ENCODE results near the gene POU2F2. TPM values are rescaled to one million over a fixed set of nuclear protein-coding genes. Genes with fewer than 3 reads are reported as not detected.

POU2F2 gene
- polyA plus RNA-seq, 2 of the 4 experiments (the other 2 are of a cell fraction) = 0.16 to 0.28 TPM

- Histone ChIP-seq H3K4me1 (no peaks in the 10 kb centered on the region), H3K9me3 (no peaks in the 10 kb centered on the region), H3K4me3 (no peak overlapping the region), H3K27ac (no peak overlapping the region), H3K4me2 (no peak overlapping the region)
- ChIA-PET POLR2A (no interaction called here), CTCF (interaction anchor here (0.9 to 23.2 kb wide), 5 partner anchors 10 to 36 kb away, joined by 3 to 678 read pairs (median 42); partner anchors contain the start of gene POU2F2)
- FAIRE-seq = no peak
- ATAC-seq = peak; percentile 10 to 45; a peak in 3 of 6 replicates
- no peak for DNase-seq (ENCODE audit: low read depth in 1 of 2, low spot score in 1 of 2)
- TF ChIP-seq MAX (IDR thresholded peaks at IDR 0.05) = no peak
- TF ChIP-seq CHD4 (IDR thresholded peaks at IDR 0.05; ENCODE audit: borderline replicate concordance) = no peak
- no peak for TF ChIP-seq RNF2 (IDR thresholded peaks at IDR 0.05; ENCODE audit: borderline replicate concordance, low read depth)
- TF ChIP-seq GATA3 (IDR thresholded peaks at IDR 0.05; ENCODE audit: borderline replicate concordance) = no peak
- TF ChIP-seq MYC (IDR thresholded peaks at IDR 0.05; ENCODE audit: borderline replicate concordance, low read length) = no peak
- TF ChIP-seq EP300 (IDR thresholded peaks at IDR 0.05) = no peak
- no peak for TF ChIP-seq JUN (IDR thresholded peaks at IDR 0.05)
- no peak for TF ChIP-seq ESRRA (IDR thresholded peaks at IDR 0.05; ENCODE audit: borderline replicate concordance, low read length)
- TF ChIP-seq HOXA7 (CRISPR knock-in tag; IDR thresholded peaks at IDR 0.05) = no peak
- TF ChIP-seq HES2 (IDR thresholded peaks at IDR 0.05) = no peak
- TF ChIP-seq RCOR1 (IDR thresholded peaks at IDR 0.05; ENCODE audit: low read depth, low read length) = no peak
- no peak for TF ChIP-seq CBX8 (IDR thresholded peaks at IDR 0.05)
- TF ChIP-seq HEYL (CRISPR knock-in tag; IDR thresholded peaks at IDR 0.05) = no peak
- TF ChIP-seq RFX5 (IDR thresholded peaks at IDR 0.05) = no peak
- no peak for TF ChIP-seq ZSCAN20 (CRISPR knock-in tag; IDR thresholded peaks at IDR 0.05)
- TF ChIP-seq SMC3 (IDR thresholded peaks at IDR 0.05) = no peak
- no peak for TF ChIP-seq MAFK (IDR thresholded peaks at IDR 0.05; ENCODE audit: partially characterized antibody)
- WGBS (ENCODE audit: missing lambda C conversion rate) = 18% methylated on average over 5 of the region's 5 CpGs
Observed at GRCh38 chr19:42149447-42150202, 17.4 kb upstream of the POU2F2 start.

- no peaks in the 10 kb centered on the region for H3K9me3 ChIP-seq
- CTCF ChIA-PET = interaction anchor here (0.9 to 23.2 kb wide), 8 partner anchors 11 to 225 kb away, joined by 3 to 678 read pairs (median 4); partner anchors contain the start of gene POU2F2
Observed at GRCh38 chr19:42148266-42148665, 16.0 kb upstream of the POU2F2 start.

GRCh38 chr19:42143341-42144234, 11.3 kb upstream of the POU2F2 start:
- WGBS (ENCODE audit: missing lambda C conversion rate) = 53% methylated on average over 14 of the region's 14 CpGs
- peak; percentile 73 for FAIRE-seq
- CTCF ChIA-PET = interaction anchor here (0.8 to 23.2 kb wide), 9 partner anchors 9 to 110 kb away, joined by 3 to 678 read pairs (median 5); partner anchors contain the start of gene POU2F2
- DNase-seq (ENCODE audit: low read depth in 1 of 2, low spot score in 1 of 2) = peak in 1 of 2 experiments; percentile 48
- H3K4me3 ChIP-seq = no peak overlapping the region
- H3K4me1 ChIP-seq = no peaks in the 10 kb centered on the region
- no peak overlapping the region for H3K4me2 ChIP-seq
- peak; percentile 46 to 64; a peak in 4 of 6 replicates for ATAC-seq
- H3K27ac ChIP-seq = no peak overlapping the region
- H3K9me3 ChIP-seq = no peaks in the 10 kb centered on the region
- POLR2A ChIA-PET = no interaction called here
- no peak for TF ChIP-seq E2F6 (IDR thresholded peaks at IDR 0.05; ENCODE audit: borderline replicate concordance, low read depth)
- TF ChIP-seq ATOH8 (CRISPR knock-in tag; IDR thresholded peaks at IDR 0.05; ENCODE audit: low read depth) = 0 out of 2 replicates have a peak, but pooled peaks have one; percentile 11
- no peak for TF ChIP-seq ZC3H11A (IDR thresholded peaks at IDR 0.05)
- no peak for TF ChIP-seq RNF2 (IDR thresholded peaks at IDR 0.05; ENCODE audit: borderline replicate concordance, low read depth)
- TF ChIP-seq FOSB (CRISPR knock-in tag; IDR thresholded peaks at IDR 0.05) = no peak
- no peak for TF ChIP-seq CHD2 (IDR thresholded peaks at IDR 0.05; ENCODE audit: low read length, partially characterized antibody)
- TF ChIP-seq FOXS1 (CRISPR knock-in tag; IDR thresholded peaks at IDR 0.05) = no peak
- TF ChIP-seq MYC (IDR thresholded peaks at IDR 0.05; ENCODE audit: borderline replicate concordance, low read length) = no peak
- TF ChIP-seq HOXB13 (CRISPR knock-in tag; IDR thresholded peaks at IDR 0.05; ENCODE audit: low read depth) = 0 out of 2 replicates have a peak, but pooled peaks have one; percentile 47
- no peak for TF ChIP-seq PBX3 (IDR thresholded peaks at IDR 0.05)
- TF ChIP-seq EHMT2 (IDR thresholded peaks at IDR 0.05; ENCODE audit: low read depth) = peak; percentile 94
- TF ChIP-seq NPAS2 (CRISPR knock-in tag; IDR thresholded peaks at IDR 0.05; ENCODE audit: borderline replicate concordance) = no peak
- no peak for TF ChIP-seq JUNB (IDR thresholded peaks at IDR 0.05)

More at GRCh38 chr19:42148266-42148665, 16.0 kb upstream of the POU2F2 start:
- WGBS (ENCODE audit: missing lambda C conversion rate) = 47% methylated on average over 5 of the region's 5 CpGs
- Histone ChIP-seq H3K4me1 (no peaks in the 10 kb centered on the region), H3K4me3 (no peak overlapping the region), H3K4me2 (no peak overlapping the region), H3K27ac (no peak overlapping the region)
- ATAC-seq (no peak), FAIRE-seq (no peak), DNase-seq (ENCODE audit: low read depth in 1 of 2, low spot score in 1 of 2) (no peak)
- no peak for TF ChIP-seq EHF (CRISPR knock-in tag; IDR thresholded peaks at IDR 0.05)
- no peak for TF ChIP-seq FOSB (CRISPR knock-in tag; IDR thresholded peaks at IDR 0.05)
- TF ChIP-seq SREBF2 (IDR thresholded peaks at IDR 0.05) = no peak
- no peak for TF ChIP-seq HES2 (IDR thresholded peaks at IDR 0.05)
- POLR2A ChIA-PET = no interaction called here
